A204.1 (cell line): ENCODE results near the gene ROS1.
"Not testable (repeated sequence)": the region's sequence is repeated elsewhere in the genome, so short reads cannot be mapped to it uniquely, and the experiment has no call there.

Experiments
- FAIRE-seq: peaks from 2 replicates; lab custom pipeline; 2012; peaks lifted over from hg19 to GRCh38; lab: Jason Lieb, UNC

Gene ROS1

DNA sequence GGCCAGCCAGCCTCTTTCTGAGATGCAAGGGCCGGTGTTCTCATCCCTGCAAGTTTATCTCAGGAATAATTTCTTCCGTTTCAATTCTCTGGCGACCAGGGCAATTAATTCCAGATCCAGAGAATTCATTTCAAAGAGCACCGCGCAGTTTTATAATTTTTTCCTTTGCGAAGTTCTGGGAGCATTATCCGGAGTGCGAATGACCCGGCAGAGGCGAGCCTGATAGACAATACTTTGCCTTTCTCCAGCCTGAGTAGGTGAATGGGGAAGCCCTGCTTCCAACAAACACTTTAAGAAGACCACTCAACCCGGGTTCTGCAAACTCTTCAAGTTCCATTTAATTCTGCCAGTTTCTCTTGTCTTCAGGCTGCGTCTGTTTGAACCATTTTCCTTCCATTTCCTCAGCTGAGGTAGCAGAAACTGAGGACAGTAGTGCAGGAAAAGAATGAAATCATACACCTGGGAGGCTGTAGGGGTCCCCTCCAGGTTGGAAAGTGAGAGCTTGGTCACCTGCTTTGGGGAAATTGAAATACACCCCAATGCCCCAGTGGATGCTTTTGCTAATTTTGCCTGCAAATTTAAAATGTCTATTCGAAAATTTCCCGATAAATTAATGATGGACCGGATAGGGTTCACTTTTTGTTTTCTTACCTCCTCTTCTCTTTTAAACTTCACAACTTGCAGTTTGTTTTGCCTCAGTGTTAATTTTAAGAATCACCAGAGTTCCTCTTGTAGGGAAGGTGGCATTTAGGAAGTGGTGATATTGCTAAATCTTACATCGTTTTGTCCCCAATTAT is 159.3 kb downstream of the ROS1 start:
- FAIRE-seq, result no peak

DNA sequence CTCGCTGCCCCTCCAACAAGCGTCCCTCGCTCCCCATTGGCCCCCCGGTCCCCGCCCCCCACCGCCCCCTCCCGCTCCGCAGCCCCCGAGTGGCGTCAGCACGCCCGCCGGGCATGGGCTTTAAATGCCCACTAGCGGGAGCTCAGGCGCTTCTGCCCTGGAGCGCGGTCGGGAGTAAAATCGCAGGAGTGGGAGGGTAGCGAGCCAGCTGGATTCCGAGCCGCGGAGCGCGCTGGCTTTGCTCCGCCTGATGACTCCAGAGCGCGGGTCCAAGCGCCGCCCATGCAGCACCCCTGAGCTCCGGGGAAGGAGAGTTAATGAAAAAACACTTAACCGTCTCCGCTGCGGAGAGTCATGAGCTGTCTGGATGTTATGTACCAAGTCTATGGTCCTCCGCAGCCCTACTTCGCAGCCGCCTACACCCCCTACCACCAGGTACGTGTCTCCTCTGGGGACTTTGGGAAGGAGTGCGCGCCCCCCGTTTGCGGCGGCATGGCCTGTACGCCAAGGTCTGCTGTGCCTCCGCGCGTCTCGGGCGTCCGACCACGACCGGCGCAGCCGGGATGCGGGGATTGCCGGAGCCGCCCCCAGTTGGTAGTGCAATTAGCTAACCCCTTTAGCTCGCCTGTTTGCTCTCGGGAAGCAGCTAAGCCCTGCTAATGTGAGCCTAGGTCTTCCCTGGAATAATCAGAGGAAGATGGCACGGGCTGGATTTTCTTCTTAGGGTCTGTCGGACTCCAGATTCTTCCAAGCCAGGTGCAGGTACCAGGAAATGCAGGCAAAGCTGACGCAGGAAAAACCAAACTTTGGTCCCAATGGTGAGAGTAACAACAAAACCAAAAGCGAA is 160.1 kb downstream of the ROS1 start, which contains the start of gene VGLL2:
VGLL2 (plus strand) TSS at position 149 of the 847 bp plus-strand sequence; CDS start at position 355, 206 bp downstream.
- FAIRE-seq, result no peak

DNA sequence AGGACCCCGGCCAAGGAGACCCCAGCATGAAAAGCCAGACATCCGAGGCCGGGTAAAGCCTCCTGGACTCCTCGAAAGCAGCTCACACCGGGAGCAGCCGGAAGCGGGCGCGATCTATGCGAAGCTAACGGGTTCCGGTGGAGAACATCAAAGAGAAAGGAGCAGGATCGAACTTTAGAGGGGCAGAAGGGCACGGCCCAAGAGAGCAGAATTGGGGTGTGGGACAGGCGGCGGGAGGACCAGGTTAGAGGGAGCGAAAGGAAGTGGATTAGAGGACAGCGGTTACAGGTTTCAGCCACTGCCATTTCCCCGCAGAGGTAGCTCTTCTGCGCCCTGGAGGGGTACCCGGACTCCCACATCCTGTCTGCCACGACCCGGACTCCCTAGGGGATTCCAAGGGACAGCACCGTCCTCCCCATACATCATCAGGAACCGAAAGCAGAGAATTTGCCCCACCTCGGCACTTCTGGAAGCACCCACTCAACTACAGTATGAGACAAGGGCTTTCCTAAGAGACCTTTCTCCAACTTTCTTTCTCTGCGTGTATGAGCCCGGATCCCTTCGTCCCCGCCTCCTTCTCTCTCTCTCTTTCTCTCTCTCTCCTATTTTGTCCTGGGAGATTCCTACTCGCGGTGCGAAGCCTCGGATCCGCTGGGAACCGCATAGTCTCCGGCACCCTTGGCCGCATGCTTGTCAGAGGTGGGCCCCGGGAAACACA is 160.9 kb downstream of the ROS1 start:
- FAIRE-seq, result no peak

DNA sequence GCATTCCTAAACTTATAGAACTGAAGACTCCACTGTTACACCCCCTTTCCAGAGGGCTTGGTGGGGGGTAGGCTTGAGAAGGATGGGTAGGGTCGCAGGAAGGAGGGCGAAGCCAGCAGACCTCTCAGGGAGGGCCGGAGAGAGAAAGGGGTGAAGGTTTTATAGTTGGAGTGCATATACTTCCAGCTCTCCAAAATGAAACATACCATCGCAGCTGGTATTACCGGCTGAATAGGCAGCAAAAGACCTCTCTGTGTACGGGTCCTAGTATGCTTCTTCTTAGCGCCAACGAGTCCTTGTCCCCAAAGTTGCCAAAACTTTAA is 161.4 kb downstream of the ROS1 start:
- no peak for FAIRE-seq

DNA sequence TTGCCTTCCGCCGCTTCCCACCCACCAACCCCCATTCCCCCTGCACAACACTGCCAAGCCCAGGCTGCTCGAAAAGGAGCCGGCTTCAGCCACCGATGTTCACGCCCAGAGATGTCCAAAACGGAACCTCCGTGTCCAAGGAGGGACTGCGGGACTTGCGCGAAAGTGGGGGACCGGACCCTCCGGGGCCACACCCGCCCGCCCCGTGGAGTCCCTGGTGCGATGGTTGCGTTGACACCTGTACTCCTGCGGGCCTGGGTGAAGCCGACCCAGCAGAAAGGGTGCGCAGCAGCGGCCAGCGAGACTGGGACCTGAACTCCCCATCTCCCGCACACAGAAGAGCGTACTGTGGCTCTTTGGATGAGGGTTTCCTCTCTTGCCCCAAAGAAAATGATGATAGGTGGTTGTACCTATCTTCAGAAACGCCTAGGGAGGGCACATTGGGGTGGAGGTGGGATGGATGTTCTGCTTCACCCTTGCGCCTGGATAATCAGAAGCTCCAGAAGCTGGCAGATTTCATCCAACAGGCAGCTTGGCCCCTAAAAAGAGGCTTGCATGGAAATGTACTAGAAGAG is 162.3 kb downstream of the ROS1 start:
- FAIRE-seq, result no peak

DNA sequence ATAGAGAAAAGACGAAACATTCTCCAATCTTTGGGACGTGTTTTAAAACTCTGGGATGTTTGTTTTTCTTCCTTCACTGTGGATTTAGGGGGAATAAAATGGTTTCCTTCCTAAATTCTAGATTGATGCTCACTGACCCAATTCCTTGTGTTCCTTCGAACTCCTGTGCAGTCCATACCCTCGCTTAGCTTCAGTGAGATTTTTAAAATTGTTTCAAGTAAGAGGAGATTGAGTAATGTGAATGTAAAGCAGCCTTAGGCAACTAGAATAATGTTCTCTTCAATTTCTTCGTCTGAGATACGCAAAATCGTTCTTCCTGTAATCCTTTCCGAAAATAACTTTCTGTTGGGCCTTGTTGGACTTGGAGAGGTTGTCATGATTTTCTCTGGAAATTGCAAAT is 162.9 kb downstream of the ROS1 start:
- FAIRE-seq, result no peak

DNA sequence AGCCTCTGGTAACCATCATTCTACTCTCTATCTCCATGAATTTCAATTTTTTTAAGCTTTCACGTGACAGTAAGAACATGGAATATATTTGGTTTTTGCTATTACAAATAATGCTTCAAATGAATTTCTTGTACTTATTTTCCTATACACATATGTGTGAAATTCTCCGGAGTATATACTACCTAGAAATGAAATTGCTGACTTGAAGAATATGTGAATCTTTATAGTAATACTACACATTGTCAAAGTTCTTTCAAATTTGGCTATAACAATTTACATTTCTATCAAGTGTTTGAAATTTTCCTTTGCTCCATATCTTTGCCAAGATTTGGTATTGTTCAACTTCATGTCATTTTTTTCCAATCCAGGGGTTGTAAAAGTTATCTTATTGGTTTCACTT is 172.0 kb downstream of the ROS1 start:
- FAIRE-seq, result no peak

DNA sequence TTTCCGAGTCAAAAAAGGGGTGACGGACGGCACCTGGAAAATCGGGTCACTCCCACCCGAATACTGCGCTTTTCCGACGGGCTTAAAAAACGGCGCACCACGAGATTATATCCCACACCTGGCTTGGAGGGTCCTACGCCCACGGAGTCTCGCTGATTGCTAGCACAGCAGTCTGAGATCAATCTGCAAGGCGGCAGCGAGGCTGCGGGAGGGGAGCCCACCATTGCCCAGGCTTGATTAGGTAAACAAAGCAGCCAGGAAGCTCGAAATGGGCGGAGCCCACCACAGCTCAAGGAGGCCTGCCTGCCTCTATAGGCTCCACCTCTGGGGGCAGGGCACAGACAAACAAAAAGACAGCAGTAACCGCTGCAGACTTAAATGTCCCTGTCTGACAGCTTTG is 180.8 kb downstream of the ROS1 start:
- FAIRE-seq, result not testable (repeated sequence)

DNA sequence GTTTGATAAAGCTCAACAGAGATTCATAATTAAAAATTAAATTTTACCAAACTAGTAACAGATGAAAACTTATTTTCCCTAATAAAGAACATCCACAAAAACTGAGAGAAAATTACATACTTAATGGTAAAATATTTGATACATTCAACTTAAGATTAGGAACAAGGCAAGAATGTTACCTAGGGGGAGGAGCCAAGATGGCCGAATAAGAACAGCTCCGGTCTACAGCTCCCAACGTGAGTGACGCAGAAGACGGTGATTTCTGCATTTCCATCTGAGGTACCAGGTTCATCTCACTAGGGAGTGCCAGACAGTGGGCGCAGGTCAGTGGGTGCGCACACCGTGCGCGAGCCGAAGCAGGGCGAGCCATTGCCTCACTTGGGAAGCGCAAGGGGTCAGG is 181.2 kb downstream of the ROS1 start:
- not testable (repeated sequence) for FAIRE-seq
